Stimulated activated CD4-positive, alpha-beta T cell treated with anti-CD3 and anti-CD28 coated beads, Interleukin-12 subunit alpha, Interleukin-12 subunit beta, amount 100 ng/mL, for 4 hours (primary cell): ENCODE results near the gene DYSF.
"Not testable (repeated sequence)": the region's sequence is repeated elsewhere in the genome, so short reads cannot be mapped to it uniquely, and the experiment has no call there.

Source experiments
- DNase-seq: peaks from one replicate; pipeline ENCODE4 v3.0.0-alpha.2; 2020

Gene DYSF

DNA sequence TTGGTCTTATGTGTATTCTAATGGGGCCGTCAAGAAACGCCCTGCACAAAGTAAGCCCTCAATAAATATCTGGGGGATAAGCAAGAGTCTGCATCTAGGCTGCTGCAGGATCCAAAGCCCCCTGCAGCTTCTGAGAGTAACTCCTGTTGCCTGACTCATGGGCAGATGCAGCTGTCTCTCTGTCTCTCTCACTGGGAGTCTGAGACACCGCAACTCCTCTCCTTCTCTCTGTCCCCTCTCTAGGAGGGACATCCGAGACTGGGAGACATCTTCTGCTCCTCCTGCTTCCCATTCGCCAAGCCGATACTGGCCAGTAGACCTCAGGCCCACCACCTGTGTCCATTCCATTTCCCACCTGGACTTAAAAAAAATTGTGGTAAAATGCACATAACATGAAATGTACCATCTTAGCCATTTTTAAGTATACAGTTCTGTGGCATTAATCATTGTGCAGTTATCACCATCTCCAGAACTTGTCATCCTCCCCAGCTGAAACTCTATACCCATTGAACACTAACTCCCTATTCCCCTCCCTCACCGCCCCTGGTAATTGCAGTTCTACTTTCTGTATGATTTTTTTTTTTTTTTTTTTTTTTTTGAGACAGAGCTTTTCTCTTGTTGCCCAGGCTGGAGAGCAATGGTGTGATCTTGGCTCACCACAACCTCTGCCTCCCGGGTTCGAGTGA, 20.1 kb downstream of the DYSF start:
- DNase-seq = no peak

DNA sequence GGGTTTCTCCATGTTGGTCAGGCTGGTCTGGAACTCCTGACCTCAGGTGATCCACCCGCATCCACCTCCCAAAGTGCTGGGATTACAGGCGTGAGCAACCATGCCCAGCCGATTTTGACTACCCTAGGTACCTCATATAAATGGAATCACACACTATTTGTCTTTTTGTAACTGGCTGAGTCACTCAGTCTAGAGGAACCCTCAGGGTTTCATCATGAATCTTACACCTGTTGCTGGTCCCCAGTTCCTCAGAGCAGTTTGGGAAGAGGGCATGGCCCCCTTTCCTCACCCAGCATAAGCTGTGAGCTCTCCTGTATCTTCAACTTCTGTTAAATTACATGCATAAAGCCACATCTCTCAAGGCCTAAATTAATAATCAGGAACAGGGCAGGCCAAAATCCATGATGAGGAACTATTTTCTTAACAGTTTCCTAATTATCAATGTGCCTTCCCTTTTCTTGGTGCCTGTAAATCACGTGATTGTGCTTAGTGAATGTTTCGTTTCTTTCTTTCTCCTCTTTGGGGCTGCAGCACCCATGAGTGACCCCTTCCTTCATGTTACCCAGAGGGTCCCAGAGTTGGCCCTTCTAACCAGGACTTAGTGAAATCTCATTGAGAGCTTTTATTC, 20.9 kb downstream of the DYSF start:
- no peak for DNase-seq

DNA sequence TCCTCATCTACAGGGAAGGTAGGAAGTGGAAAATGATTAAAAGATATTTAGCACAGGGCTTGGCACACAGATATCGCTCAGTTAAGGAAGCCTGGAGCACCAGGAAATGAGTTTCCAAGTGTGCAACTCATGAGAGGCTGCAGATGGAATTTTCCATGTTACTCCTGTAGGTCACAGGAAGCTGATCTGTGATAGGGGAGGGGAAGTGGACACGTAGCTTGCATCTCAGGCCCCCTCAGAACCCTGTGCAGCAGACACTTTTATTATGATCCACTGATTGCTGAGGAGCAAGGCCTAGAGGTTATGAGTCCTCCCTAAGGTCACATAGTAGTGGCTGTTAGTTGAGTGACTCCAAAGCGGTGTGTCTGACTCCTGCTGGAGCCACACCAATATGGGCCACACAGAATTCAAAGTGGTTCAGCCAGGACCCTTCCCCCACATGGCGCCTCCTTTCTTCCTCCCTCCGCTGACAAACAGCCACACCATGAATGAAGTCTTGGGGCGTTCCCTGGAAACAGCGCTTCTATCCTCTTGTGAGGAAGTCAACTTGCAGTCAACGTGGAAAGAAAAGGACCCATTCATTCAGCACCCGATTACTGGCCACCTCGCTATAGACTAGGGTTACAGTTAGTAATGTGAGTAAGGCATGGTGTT, 21.5 kb downstream of the DYSF start:
- no peak for DNase-seq

DNA sequence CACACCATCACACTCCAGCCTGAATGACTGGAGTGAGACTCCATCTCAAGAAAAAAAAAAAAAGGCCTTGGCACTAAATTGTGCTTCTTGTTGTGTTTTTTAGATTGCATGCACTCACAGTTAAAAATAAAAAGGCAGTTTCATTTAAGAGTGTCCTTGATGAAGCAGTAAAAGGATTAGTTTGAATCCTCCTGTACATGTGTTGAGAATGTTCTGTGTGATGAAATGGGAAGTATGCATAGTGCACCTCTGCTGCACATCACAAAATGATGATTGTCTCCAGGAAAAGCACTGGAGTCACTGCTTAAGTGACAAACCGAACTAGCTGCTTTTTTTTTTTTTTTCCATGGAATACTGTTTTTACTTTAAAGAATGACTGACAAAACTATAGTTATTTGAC, 23.1 kb downstream of the DYSF start:
- DNase-seq = no peak

DNA sequence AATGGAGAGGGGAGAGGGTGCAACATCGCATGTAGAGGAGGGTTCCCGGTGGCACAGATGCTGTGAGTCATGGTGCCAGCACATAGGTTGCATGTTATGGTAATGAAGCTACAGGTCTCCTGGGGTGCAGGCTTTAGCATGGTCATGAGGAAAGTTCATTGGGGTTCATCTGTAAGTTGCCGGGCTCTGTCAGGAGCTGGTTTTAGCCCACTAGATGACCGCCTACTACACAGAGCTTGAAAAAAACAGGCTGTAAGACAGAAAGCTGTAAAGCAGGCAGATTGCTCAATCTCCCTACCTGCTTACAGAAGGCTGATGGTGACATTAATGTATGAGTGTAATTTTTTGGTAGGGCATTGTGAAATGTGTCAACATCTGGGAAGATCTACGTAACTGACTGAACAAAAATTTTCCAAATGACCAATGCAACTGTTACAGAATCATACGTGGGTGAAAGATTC, 23.9 kb downstream of the DYSF start:
- no peak for DNase-seq

DNA sequence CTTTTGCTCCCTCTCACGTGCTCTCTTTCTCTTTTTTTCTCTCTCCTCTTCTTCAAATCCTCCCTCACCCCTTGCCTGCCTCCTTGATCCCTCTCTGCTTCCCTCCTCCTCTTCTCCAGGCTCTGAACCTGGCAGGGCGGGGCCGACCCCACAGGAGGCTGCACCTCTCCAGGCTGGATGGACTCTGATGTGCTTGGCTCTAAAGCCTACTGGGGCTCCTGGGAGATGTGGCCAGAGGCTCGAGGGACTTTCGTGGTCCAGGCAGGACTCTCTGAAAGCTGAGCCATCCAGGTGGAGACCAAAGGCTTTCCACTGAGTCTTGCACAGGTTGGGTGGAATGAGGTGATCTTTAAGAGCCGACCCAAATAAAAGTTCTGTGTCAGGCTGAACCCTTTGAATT, 25.4 kb downstream of the DYSF start:
- no peak for DNase-seq

DNA sequence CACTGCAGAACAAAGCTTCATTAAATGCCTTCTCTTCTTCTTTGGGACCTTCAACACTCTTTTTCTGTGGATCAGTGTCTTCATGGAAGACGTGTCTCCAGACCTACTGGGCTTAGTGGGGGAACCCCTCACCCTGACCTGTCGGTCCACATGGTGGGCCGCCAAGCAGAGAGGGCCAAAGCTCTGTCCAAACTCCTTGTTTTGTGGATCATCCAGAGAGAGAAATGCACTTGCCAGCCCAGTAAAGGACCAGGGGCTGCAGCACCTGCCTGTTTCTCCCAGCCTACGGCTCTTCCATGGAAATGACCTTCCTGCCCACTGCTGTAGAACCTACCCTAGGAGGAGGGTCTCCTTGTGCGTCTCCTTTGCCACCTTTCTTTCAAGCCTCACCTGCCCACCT, 25.9 kb downstream of the DYSF start:
- DNase-seq = no peak

DNA sequence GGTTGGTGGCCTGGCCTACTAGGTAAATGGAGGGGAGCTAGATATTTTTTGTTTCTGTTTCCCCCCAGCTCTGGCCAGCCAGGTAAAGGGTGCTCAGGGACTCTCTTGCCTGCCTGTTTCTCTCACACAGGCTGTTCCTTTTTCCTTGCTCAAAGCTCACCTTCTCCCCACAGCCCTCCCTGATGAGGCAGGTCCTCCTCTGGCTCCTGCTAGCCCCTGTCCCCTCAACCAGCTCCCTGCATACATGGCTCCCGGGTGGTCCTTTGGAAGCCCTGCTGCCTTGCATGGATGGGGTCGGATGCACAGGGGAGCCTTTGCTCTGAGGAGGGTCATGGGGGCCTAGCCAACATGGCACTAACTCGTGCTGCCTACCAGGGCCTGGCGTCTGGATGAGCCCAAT, 27.8 kb downstream of the DYSF start:
- no peak for DNase-seq

DNA sequence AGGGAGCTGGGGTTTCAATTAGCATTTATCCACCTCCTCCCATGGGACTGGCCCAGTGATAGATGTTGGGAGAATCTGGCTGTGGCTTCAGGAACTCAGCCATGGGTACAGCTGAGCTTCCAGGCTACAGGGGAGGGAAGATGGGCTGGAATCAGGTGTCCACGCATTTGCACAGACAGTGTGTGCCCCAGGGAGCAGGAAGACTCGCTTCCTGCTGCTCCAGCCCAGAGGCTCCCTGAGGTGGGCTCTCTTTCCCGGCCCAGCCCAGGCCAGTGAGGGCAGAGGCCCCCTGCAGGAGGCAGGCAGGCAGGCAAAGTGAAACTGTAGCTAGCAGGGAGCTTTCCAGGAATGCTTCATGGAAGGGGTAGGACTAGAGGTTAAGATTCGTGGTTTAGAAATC, 28.7 kb downstream of the DYSF start:
- DNase-seq = no peak

DNA sequence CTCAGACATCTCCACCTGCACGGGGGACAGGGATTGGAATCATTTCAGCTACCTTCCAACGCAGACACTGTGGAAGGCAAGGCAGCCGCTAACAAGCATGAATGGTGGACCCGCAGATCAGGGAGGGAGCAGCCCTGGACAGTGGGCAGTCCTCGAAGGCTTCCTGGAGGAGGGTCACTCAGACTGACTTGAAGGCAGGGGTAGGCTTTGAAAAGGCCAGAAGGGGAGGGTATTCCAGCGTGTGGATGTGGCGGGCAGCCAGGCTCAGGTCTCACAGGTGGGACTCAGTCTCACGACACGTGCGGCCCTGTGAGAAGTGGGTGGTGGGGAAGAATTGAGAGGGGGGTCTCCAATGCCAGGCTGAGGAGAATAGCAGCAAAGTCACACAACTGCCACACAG, 29.9 kb downstream of the DYSF start:
- no peak for DNase-seq

DNA sequence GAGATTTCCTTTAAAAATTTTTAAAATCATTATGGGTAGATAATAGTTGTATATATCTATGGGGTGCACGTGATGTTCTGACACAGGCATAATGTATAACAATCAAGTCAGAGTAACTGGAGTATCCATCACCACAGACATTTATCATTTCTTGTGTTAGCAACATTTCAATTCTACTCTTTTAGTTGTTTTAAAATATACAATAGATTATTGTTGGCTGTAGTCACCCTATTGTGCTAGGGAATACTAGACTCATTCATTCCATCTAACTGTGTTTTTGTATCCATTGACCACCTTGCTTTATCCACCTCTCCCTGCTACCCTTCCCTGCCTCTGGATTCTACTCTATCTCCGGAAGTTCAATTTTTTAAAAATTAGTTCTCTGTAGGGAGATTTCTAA, 31.0 kb downstream of the DYSF start:
- no peak for DNase-seq

DNA sequence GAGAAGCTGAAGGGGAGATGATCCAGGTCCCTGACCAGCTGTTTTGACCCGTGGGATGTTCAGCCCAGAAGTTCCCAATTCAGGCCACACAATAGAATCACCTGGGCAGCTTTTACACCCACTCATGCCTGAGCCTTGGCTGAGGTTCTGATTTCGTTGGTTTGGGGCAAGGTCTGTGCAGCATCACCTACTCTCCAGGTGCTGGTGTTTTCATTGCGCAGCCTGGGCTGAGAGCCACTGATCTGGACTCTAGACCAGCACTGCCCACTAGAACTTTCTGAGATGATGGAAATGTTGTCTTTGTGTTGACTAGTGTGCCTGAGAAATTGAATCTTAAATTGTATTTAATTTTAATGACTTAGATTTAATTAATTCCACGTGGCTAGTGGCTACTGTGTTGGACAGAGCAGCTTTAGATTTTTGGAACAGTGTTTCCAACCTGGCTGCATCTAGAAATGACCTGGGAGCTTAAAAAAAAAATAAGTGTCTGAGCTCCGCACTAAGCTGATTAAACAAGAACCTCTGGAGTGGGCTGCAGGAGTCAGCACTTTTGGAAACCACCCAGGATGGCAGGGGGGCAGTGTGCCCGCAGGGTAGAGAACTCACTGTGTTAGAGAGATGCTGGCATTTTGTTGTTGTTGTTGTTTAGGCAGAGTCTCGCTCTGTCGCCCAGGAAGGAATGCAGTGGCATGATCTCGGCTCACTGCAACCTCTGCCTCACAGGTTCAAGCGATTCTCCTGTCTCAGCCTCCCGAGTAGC, 33.7 kb downstream of the DYSF start:
- no peak for DNase-seq

DNA sequence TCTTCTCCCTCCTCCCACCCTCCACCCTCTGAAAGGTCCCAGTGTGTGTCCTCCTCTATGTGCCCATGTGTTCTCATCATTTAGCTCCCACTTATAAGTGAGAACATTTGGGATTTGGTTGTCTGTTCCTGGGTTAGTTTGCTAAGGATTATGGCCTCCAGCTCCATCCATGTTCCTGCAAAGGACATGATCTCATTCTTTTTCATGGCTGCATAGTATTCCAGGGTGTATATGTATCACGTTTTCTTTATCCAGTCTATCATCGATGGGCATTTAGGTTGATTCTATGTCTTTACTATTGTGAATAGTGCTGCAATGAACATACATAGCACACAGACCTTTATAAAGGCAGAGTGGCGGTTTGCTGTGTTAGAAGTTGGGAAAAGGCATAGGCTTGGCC, 38.2 kb downstream of the DYSF start:
- DNase-seq = not testable (repeated sequence)

DNA sequence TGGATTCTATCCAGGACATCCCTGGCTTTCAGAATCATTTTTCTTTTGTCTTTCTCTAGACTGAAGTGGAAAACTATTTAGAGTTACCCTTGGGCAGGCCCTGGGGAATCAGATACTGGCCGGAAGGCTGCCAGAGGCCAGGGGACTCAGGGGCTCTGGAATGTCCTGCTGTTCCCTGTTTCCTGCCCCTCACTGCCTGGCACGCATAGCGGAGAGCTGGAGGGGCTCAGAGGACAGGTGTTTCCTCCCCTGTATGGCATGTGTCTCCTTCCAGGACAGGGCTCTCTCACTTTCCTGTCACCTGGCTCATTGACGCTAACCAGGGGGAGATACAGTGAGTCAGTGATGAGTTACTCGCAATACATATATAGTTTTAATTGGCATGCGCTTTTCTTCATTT, 38.8 kb downstream of the DYSF start:
- no peak for DNase-seq

DNA sequence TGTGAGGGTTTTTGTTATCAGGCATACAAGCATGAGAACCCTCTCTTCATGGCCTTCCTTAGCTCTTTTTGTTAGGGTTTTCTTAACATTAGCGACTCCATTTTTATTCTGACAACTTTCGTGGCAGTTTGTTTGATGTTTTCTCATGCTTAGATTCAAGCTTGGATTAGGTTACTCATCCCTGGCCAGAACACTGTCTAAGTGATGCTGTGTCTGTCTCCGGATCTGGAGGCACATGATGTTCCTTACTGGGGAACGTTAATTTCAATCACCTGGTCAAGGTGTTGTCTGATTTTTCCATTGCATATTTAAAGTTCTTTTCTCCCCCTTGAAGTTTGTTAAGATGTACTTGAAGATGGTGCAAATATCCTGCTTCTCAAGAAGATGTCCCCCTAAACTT, 40.7 kb downstream of the DYSF start:
- no peak for DNase-seq

DNA sequence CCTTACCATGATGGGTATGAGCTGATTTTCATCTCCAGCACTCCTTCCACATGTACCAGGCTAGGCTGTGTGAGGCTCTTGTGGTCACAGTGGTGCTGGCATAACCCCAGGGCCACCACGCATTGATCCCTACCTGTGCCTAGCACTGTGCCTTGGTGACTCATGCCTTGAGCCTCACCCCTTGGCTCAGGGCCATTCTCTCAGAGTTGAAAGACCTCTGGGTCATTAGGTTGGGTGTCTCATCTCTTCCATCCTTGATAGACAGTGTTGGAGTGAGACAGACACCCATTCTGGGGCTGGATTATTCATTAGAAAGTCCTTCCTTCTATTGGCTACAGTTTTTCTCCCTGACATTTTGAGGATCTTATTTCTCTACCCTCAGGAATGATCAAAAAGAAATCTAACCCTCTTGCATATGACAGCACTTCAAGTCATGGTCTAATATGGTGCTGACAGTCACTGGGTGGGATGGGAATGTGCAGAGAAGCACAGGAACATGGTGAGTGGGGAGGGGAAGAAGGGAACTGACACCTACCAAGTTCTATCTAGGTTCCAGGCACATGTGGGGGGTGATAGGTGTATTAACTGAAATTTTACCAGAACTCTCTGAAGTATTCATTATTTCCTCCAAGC, 41.3 kb downstream of the DYSF start:
- no peak for DNase-seq

DNA sequence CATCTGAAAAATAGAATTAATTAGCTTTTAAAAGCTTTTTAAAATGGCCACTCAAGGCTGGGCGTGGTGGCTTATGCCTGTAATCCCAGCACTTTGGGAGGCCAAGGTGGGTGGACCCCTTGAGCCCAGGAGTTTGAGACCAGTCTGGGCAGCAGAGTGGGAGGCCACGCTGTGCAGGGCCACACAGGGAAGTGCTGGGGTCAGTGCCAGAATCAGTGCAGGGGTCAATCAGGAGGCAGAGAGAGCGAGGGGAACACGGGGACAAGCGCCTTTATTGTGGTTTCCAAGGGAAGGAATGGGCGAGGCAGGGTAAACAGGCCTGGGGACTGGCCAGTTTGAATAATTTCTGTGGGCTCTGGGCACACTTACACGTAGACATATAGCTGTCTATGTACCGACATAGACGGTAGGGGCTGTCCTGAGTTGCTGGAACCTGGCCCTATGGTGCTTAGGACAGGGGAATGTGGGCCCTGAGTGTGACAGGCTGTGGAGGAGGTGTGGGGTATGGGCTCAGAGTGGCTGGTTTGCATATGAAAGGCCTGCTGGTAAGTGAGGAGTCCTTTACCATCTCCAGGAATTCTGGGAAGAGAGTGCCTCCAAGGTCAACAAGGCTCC, 42.9 kb downstream of the DYSF start:
- DNase-seq = no peak

DNA sequence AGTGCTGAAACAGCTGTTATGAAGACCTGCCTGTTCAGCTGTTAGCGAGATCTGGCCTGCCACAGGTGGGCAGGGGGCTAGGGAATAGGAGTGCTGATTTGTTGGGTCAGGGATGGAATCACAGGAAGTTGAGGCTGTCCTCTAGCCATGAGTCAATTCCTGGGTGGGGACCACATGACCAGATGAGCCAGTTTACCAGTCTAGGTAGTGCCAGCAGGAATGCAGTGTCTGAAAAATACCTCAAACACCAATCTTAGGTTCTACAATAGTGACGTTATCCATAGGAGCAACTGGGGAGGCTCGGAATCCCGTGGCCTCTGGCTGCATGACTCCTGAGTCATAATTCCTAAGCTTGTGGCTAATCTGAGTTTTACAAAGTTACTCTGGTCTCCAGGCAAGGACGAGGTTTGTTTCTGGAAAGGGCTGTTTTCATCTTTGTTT, 44.9 kb downstream of the DYSF start:
- no peak for DNase-seq

DNA sequence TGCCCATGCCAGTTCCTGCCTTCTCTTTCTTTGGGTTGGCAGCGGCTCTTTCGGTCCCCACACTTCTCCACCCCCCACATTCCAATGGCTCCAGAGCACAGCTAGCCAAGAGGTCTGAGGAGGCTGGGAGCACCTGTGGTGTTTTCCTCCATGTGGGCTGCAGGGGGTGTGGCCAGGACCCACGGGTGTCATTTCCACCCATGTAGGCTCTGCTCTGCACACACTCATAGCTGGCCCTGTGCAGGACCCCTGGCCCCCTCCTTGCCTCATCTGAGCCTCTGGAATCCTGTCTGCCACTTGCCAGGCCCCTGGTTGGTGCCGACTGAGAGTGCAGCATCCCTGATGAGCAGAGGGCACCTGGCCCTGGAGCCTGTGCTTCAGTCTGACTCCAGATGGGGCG, 46.3 kb downstream of the DYSF start:
- no peak for DNase-seq

DNA sequence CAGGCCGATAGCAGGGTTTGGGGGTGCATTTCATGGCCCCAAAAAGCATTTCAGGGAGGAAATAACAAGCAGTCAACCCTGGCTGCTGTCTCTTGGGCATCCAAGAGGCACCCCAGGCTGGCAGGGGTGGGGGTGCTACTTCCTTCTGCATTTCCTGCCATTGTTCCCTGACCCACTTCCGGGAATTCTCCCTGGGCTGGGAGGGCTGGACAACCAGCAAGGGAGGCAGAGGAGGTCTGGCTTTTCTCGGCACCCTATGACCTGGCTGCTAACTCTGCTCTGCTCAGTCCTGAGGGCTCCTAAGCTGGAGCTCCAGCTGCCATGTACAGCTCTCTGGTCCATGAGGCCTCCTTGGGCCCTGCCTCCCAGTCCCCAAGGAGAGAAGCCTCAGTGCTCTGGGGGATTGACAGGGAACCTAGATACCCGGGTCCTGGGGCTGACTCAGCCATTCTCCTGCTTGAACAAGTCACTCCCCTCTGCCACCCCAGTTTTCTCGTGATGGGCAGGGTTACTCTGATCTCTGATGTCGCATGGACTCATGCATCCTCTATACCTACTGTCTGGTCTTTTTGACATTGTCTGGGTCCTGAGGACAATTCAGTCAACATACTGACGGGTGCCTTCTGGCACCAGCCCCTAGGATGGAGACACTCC, 47.2 kb downstream of the DYSF start:
- DNase-seq = no peak

DNA sequence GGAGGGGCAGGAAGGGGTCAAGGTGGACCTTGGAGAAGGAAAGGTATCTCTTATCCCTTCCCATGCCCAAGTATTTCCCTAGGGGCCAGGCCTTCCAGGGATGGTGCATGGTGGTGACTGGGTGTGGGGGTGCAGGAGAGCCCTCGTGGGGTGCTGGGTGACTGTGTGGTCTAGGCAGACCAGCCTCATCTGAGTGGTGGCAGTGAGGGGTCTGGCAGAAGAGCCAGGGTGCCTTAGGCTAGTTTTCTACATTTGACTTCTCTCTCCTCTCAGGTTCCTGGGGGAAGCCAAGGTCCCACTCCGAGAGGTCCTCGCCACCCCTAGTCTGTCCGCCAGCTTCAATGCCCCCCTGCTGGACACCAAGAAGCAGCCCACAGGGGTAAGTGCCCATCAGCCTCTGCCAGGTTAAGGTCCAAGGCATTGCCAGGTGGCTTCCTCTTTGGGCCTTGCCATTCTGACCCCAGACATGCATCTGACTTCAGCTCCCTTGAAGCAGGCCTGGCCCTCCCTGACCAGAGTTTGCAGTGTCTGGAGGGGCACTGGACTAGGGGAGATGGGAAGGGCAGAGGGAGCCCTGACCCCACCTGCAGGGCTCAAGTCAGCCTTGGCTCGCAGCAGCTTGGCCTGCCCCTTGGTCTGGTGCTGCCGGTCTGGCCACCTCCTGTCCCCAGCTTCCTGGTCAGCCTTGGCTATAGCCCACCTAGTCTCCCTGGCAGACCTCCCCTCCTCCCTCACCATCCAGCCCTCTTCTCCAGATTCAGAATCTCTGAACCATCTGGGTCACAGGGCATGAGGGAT, 49.8 kb downstream of the DYSF start:
- DNase-seq = no peak
